SU-DHL-6 (cell line): ENCODE data around the gene CAB39.
A peak's percentile ranks its signal among the peaks of the same experiment; 100 is the strongest.

Source experiments
- H2AFZ ChIP-seq: fragments of 200-600 bp; sonication (generic); 2 replicates; pipeline ENCODE4 v1.6.1; 2014; ENCODE audit warnings: low read depth, mild to moderate bottlenecking, moderate library complexity, mixed read lengths, antibody characterized with exemption, low read length; ENCODE audit not compliant: severe bottlenecking
- H3F3A ChIP-seq: fragments of 200-600 bp; shearing (Covaris generic); 2 replicates; pipeline ENCODE4 v1.6.0; 2016; ENCODE audit warnings: antibody characterized with exemption, mild to moderate bottlenecking; ENCODE audit not compliant: insufficient read depth
- H3K27ac ChIP-seq: fragments of 200-600 bp; sonication (generic); 2 replicates; pipeline ENCODE4 v1.5.1; 2016; ENCODE audit warnings: low read depth, mild to moderate bottlenecking, low read length, moderate library complexity, mixed read lengths
- H3K27me3 ChIP-seq: fragments of 200-600 bp; sonication (generic), shearing (Covaris generic); 2 replicates; pipeline ENCODE4 v1.6.0; 2014; ENCODE audit warnings: mild to moderate bottlenecking, low read length
- H3K36me3 ChIP-seq: fragments of 200-600 bp; sonication (generic); 2 replicates; pipeline ENCODE4 v1.6.1; 2014; ENCODE audit warnings: mild to moderate bottlenecking, low read length, mixed read lengths
- H3K4me2 ChIP-seq: fragments of 300-600, 200-600 bp; shearing (Covaris generic), sonication (generic); 2 replicates; pipeline ENCODE4 v1.6.0; 2014; ENCODE audit warnings: low read length, low read depth, mild to moderate bottlenecking; ENCODE audit not compliant: poor library complexity, severe bottlenecking
- H3K4me3 ChIP-seq: fragments of 200-600 bp; sonication (generic); 2 replicates; pipeline ENCODE4 v1.5.1; 2014; ENCODE audit warnings: antibody characterized with exemption, low read length, mild to moderate bottlenecking, mixed read lengths; ENCODE audit not compliant: insufficient read depth, poor library complexity, severe bottlenecking
- H3K79me2 ChIP-seq: fragments of 200-600 bp; sonication (generic); 2 replicates; pipeline ENCODE4 v1.6.1; 2014; ENCODE audit warnings: mild to moderate bottlenecking, low read length, moderate library complexity; ENCODE audit not compliant: insufficient read depth
- H3K9ac ChIP-seq: fragments of 200-600 bp; sonication (generic); 2 replicates; pipeline ENCODE4 v1.7.0; 2014; ENCODE audit warnings: mild to moderate bottlenecking, low read length
- H3K9me2 ChIP-seq: fragments of 200-600 bp; sonication (generic); replicated peaks from 2 replicates; pipeline ENCODE4 v1.6.1; 2014; ENCODE audit warnings: low read length; ENCODE audit not compliant: insufficient read depth
- H3K9me3 ChIP-seq: fragments of 200-600 bp; sonication (generic); 2 replicates; pipeline ENCODE4 v1.6.1; 2014; ENCODE audit warnings: low read length, mixed read lengths; ENCODE audit not compliant: insufficient read depth
- H4K20me1 ChIP-seq: fragments of 200-600 bp; sonication (generic); 2 replicates; pipeline ENCODE4 v1.6.1; 2014; ENCODE audit warnings: low read depth, mild to moderate bottlenecking, antibody characterized with exemption, low read length, moderate library complexity, mixed read lengths
- CTCF ChIP-seq: fragments of 200-600 bp; sonication (generic); IDR thresholded peaks from one replicate; pipeline ENCODE4 v1.5.1; 2017; ENCODE audit warnings: antibody characterized with exemption, mild to moderate bottlenecking, low read length, moderate library complexity; ENCODE audit not compliant: insufficient read depth, poor library complexity, severe bottlenecking
- EZH2phosphoT487 ChIP-seq: fragments of 200-600 bp; sonication (generic), shearing (Covaris generic); conservative IDR thresholded peaks from 2 replicates; pipeline ENCODE4 v1.6.1; 2018; ENCODE audit warnings: mild to moderate bottlenecking, antibody characterized with exemption, low read length, moderate library complexity, mixed read lengths

The CAB39 gene

GRCh38 chr2:230759481-230760167, 47.0 kb downstream of the CAB39 start:
- H4K20me1 ChIP-seq = no peaks in the 10 kb centered on the region
- peaks cover 14% of the 10 kb centered on the region; the same call in 1 of the 2 replicates for H3K36me3 ChIP-seq
- no peak overlapping the region for H2AFZ ChIP-seq
- H3K79me2 ChIP-seq = peaks cover 50% of the 10 kb centered on the region
- H3K9me2 ChIP-seq = no peaks in the 10 kb centered on the region
- TF ChIP-seq CTCF = no peak
- TF ChIP-seq EZH2phosphoT487 = no peak
- H3K9ac ChIP-seq = no peak overlapping the region
- no peaks in the 10 kb centered on the region for H3K9me3 ChIP-seq
- H3K4me2 ChIP-seq = no peak overlapping the region
- no peak overlapping the region for H3K27ac ChIP-seq
- H3K4me3 ChIP-seq = no peak overlapping the region
- H3F3A ChIP-seq = no peaks in the 10 kb centered on the region; the same call in 1 of the 2 replicates
- H3K27me3 ChIP-seq = no peaks in the 10 kb centered on the region

- Histone ChIP-seq H3K36me3 (peaks cover 16% of the 10 kb centered on the region; the same call in 1 of the 2 replicates), H2AFZ (no peak overlapping the region), H3F3A (no peaks in the 10 kb centered on the region; the same call in 1 of the 2 replicates), H3K27ac (no peak overlapping the region), H3K9me3 (no peaks in the 10 kb centered on the region), H4K20me1 (no peaks in the 10 kb centered on the region), H3K79me2 (peaks cover 33% of the 10 kb centered on the region), H3K4me3 (no peak overlapping the region), H3K4me2 (no peak overlapping the region), H3K9me2 (no peaks in the 10 kb centered on the region), H3K9ac (no peak overlapping the region), H3K27me3 (no peaks in the 10 kb centered on the region)
- TF ChIP-seq EZH2phosphoT487 (no peak), CTCF (no peak)
These were observed 49.1 kb downstream of the CAB39 start for GRCh38 chr2:230761704-230762103.

GRCh38 chr2:230762317-230762896, 49.8 kb downstream of the CAB39 start:
- Histone ChIP-seq H3K27ac (no peak overlapping the region), H3K9me3 (no peaks in the 10 kb centered on the region), H3K9me2 (no peaks in the 10 kb centered on the region), H4K20me1 (no peaks in the 10 kb centered on the region), H3K9ac (no peak overlapping the region), H3K4me2 (no peak overlapping the region), H3K27me3 (no peaks in the 10 kb centered on the region), H3F3A (no peaks in the 10 kb centered on the region; the same call in 1 of the 2 replicates), H3K79me2 (peaks cover 26% of the 10 kb centered on the region), H2AFZ (no peak overlapping the region), H3K4me3 (no peak overlapping the region), H3K36me3 (peaks cover 22% of the 10 kb centered on the region; the same call in 1 of the 2 replicates)
- TF ChIP-seq EZH2phosphoT487 (no peak), CTCF (peak; percentile 47)
